Measurements from ENCODE around the gene NSDHL.

DNA sequence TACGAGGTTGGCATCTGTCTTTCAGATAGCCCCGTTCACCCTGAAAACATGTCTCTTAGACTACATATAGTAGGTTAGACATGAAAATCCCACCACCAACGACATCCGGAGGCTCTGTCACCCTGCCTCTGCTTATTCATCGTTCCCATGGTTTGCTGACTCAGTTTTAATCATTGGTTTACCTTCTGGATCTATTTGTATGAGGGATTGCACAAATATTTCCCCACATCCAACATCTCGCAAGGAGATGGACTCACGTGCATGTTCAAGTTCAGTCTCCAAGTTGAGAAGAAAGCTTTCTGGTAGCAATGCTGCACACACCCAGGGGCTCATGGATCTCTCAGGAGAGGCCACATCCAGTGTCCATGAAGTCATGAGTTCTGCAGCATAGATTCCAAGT lies 11.1 kb upstream of the NSDHL start:
- TF ChIP-seq, protein P1, sequence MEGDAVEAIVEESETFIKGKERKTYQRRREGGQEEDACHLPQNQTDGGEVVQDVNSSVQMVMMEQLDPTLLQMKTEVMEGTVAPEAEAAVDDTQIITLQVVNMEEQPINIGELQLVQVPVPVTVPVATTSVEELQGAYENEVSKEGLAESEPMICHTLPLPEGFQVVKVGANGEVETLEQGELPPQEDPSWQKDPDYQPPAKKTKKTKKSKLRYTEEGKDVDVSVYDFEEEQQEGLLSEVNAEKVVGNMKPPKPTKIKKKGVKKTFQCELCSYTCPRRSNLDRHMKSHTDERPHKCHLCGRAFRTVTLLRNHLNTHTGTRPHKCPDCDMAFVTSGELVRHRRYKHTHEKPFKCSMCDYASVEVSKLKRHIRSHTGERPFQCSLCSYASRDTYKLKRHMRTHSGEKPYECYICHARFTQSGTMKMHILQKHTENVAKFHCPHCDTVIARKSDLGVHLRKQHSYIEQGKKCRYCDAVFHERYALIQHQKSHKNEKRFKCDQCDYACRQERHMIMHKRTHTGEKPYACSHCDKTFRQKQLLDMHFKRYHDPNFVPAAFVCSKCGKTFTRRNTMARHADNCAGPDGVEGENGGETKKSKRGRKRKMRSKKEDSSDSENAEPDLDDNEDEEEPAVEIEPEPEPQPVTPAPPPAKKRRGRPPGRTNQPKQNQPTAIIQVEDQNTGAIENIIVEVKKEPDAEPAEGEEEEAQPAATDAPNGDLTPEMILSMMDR (IDR thresholded peaks at IDR 0.05), result no peak
- no peak for TF ChIP-seq POLR2A (IDR thresholded peaks at IDR 0.05)
- no peak for TF ChIP-seq POLR2AphosphoS5 (IDR thresholded peaks at IDR 0.05; ENCODE audit: insufficient read depth in 1 of 2, low read depth in 1 of 2)

All from vagina (tissue), 2 donors.